ENCODE results near the gene BNC2.
"Not testable (repeated sequence)": the region's sequence is repeated elsewhere in the genome, so short reads cannot be mapped to it uniquely, and the experiment has no call there.

BNC2 gene, protein sequence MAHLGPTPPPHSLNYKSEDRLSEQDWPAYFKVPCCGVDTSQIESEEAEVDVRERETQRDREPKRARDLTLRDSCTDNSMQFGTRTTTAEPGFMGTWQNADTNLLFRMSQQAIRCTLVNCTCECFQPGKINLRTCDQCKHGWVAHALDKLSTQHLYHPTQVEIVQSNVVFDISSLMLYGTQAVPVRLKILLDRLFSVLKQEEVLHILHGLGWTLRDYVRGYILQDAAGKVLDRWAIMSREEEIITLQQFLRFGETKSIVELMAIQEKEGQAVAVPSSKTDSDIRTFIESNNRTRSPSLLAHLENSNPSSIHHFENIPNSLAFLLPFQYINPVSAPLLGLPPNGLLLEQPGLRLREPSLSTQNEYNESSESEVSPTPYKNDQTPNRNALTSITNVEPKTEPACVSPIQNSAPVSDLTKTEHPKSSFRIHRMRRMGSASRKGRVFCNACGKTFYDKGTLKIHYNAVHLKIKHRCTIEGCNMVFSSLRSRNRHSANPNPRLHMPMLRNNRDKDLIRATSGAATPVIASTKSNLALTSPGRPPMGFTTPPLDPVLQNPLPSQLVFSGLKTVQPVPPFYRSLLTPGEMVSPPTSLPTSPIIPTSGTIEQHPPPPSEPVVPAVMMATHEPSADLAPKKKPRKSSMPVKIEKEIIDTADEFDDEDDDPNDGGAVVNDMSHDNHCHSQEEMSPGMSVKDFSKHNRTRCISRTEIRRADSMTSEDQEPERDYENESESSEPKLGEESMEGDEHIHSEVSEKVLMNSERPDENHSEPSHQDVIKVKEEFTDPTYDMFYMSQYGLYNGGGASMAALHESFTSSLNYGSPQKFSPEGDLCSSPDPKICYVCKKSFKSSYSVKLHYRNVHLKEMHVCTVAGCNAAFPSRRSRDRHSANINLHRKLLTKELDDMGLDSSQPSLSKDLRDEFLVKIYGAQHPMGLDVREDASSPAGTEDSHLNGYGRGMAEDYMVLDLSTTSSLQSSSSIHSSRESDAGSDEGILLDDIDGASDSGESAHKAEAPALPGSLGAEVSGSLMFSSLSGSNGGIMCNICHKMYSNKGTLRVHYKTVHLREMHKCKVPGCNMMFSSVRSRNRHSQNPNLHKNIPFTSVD

DNA sequence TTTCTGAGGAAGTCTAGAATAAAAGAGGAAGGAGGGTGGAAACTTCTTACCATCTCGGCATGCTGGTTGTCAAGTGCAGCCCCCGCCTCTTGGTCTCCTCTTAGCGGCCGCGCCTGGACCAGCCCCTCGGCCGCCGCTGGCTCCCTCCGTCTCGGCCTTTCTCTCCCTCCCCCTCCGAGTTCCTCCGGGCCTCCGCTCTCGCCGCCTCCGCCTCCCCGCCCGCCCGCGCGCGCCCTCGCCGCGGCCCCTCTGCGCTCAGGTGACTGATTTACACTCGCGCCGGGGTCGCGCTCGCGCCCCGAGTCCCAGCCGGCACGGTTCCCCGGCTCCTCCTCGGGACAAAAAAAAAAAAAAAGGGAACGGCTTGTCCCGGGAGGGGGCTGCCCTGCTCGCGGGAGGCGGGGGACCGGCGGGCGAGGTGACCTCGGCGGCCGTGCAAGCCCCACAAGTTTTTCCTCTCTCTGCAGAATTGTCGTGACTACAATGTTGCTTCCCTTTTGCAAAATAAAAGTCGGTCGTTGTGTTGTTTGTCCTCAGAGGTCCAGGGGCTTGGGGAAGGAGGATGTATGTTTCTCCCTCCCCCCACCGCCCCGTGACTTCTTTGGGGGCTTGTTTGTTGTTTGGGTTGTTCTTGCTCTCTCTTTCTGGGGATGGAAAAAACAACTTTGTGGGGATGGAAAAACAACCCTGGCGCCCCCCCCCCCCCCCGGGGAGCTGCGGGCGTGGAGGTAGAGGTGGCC is at the start of gene BNC2:
TSS of gene BNC2 (minus strand) at position 75 of the 740 bp plus-strand sequence. CDS start at position 53, 22 bp downstream.
- no peak for DNase-seq (ENCODE audit: low read depth in 3 of 3, low spot score in 1 of 3)

DNA sequence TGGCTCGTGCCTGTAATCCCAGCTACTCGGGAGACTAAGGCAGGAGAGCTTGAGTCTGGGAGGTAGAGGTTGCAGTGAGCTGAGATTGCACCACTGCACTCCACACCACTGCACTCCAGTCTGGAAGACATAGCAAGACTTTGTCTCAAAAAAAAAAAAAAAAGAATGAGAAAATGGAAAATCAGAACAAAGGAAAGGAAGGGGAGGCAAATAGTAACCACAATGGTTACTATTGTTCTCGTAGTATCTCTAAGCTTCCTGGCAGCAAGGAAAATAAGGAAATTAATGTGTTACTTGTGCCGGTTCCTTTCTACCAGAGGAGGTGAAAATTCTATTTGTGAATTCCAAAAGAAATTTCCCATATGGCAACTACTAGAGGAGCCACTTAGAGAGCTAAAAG is 48.5 kb upstream of the BNC2 start:
- no peak for DNase-seq (ENCODE audit: low read depth in 3 of 3, low spot score in 1 of 3)

DNA sequence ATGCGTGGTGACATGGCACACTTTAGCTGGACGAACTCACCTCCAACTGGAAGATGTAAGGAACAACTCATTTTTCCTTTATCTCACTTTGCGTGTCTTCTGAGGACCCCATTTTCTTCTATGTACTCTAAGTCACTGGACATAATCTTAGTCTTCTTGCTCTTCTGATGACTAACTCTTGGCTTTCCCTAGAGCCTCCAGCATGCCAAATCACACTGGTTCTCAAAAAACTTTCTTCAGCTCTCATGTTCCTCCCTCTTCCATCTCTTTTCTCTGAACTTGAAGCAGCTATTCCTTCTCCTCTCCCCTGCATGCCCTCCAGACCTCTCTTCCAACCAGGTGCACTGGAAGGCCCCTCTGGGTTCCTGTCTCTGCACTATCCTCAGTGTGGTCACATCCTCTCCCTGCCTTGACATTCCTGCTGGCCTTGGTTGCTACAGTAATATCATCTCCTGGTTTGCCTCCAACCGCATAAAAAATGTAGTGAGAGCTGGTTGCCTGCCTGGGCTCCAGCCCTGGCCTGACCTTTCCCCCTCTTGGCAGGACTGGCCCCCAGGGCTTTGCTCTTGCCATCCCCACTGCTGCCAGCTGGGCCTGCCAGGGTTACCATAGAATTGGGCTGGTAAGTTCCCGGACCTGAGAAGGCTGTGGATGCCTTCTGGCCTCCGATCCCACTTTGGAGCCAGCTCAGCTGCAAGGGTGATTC is 44.8 kb upstream of the BNC2 start:
- no peak for DNase-seq (ENCODE audit: low read depth in 3 of 3, low spot score in 1 of 3)

DNA sequence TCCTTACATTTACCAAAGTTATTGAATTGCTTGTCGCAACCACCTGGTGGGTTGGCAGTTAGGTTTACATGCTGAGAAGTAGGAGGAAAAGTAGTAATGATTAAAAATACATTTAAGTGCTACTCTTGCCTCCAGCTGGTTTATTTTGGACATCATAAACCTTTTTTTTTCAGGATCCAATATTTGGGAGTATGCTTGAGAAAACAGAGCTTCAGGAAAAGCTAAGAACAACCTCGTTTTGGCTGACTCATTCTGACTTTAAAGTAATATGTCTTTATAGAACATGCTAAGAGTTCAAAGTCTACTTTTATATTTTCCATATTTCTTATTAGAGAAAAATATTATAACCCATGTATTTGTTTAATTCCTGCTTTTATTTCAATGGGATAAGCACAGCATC is 41.7 kb upstream of the BNC2 start:
- DNase-seq (ENCODE audit: low read depth in 3 of 3, low spot score in 1 of 3), result no peak

GRCh38 chr9:16908206-16908605 is 37.7 kb upstream of the BNC2 start:
- DNase-seq (ENCODE audit: low read depth in 3 of 3, low spot score in 1 of 3), result not testable (repeated sequence)

GRCh38 chr9:16904655-16905054 is 34.2 kb upstream of the BNC2 start:
- no peak for DNase-seq (ENCODE audit: low read depth in 3 of 3, low spot score in 1 of 3)

GRCh38 chr9:16901590-16901989 is 31.1 kb upstream of the BNC2 start:
- DNase-seq (ENCODE audit: low read depth in 3 of 3, low spot score in 1 of 3), result no peak

GRCh38 chr9:16899606-16900005 is 29.1 kb upstream of the BNC2 start:
- no peak for DNase-seq (ENCODE audit: low read depth in 3 of 3, low spot score in 1 of 3)

DNA sequence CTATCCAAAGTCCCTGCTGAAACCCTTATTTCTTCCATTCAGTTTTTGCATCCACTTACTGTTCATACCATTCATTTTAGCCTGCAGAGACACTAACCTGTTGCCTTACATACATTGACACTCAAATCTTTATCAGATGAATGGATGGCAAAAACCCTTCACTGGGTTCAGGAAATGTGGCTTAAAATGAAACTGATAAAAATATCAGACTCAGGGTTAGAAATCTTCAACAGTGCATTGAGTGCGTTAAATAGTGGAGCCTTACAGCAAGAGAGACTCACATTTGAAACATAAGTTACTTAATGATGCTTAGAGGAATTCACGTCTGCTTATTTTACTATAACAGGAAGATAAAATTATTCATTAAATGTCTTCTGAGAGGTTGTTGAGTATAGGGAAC is 28.0 kb upstream of the BNC2 start:
- DNase-seq (ENCODE audit: low read depth in 3 of 3, low spot score in 1 of 3), result no peak

DNA sequence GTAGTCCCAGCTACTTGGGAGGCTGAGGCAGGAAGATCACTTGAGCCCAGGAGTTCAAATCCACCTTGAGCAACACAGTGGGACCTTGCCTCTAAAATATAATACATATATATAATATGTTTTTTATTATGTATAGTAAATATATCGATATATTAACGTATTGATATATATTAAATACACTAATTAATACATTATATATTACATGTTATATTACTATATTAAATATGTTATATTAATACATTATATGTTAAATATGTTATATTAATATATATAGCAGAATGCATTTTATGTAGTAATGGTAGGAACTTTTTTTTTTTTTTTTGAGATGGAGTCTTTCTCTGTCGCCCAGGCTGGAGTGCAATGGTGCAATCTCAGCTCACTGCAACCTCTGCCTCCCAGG is 18.1 kb upstream of the BNC2 start:
- no peak for DNase-seq (ENCODE audit: low read depth in 3 of 3, low spot score in 1 of 3)

- no peak for DNase-seq (ENCODE audit: low read depth in 3 of 3, low spot score in 1 of 3)
Observed at GRCh38 chr9:16885931-16886330, 15.5 kb upstream of the BNC2 start.

GRCh38 chr9:16884952-16885513 is 14.6 kb upstream of the BNC2 start:
- DNase-seq (ENCODE audit: low read depth in 3 of 3, low spot score in 1 of 3), result no peak

GRCh38 chr9:16884373-16884772 is 13.9 kb upstream of the BNC2 start:
- DNase-seq (ENCODE audit: low read depth in 3 of 3, low spot score in 1 of 3), result no peak

DNA sequence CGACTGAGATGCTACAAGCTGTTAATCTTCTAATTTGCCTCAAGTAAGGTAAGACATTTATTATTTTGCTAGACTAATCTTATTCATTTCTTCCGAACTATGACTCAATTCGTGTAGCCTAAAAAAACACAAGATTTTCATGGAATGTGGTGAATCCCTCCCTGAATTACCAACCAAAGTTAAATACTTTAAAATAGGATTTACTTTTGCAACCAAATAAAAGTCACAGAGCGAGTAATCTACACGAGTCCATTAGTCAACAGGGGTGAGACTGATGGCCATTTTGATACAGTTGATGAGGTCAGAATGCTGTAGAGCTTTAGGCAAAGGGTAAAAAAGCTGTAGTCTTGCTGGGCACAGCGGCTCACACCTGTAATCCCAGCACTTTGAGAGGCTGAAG is 13.1 kb upstream of the BNC2 start:
- DNase-seq (ENCODE audit: low read depth in 3 of 3, low spot score in 1 of 3), result no peak

DNA sequence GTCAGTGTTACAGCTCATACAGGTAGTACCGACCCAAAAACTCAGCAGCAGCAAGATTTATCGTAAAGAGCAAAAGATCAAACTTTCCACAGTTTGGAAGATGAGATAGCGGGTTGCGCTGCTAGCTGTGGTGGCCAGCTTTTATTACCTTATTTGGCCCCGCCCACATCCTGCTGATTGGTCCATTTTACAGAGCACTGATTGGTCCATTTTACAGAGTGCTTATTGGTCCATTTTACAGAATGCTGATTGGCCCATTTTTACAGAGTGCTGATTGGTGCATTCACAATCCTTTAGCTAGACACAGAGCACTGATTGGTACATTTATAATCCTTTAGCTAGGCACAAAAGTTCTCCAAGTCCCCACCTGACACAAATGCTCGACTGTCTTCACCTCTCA is 12.0 kb upstream of the BNC2 start:
- not testable (repeated sequence) for DNase-seq (ENCODE audit: low read depth in 3 of 3, low spot score in 1 of 3)

GRCh38 chr9:16879416-16879815 is 8.9 kb upstream of the BNC2 start:
- no peak for DNase-seq (ENCODE audit: low read depth in 3 of 3, low spot score in 1 of 3)

GRCh38 chr9:16877256-16877655 is 6.8 kb upstream of the BNC2 start:
- DNase-seq (ENCODE audit: low read depth in 3 of 3, low spot score in 1 of 3), result no peak

GRCh38 chr9:16873126-16873802 is 2.8 kb upstream of the BNC2 start:
- no peak for DNase-seq (ENCODE audit: low read depth in 3 of 3, low spot score in 1 of 3)

DNA sequence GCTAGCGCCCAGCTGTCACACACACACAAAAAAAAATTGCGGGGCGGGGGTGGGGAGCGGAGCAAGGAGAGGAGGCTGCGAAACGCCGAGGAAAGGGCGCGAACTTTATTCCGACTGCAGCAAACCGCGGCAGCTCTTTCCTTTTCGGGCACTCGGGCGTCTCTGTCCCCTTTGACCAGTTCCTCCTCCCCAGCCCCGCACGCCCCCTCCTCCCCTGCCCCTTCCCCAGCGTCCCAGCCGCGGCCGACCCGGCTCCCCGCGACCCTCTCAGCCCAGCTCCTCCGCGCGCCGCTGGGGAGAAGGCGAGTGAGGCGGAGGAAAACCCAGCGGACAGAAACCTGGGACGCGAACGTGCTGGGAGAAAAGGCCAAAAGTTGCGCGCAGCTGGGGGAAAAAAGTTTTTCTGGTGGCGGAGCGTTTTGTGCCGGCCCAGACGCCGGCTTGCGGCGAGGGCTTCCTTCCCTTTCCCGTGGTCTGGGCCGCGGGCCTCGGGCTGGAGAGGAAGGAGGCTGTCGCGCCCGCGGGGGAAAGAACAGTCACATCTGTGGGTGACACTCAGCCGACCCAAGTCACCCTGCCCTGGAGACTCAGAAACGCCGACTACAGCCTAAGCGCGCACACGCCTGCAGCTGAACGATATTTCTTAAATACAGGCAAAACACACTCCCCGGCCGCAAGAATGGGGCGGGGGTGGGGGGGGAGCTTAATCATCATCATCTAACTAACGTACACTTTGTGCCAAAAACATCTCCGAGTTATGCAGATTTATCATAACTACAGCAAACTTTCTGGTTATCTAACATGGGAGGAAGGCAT is 1.1 kb upstream of the BNC2 start:
- DNase-seq (ENCODE audit: low read depth in 3 of 3, low spot score in 1 of 3), result no peak

All from stimulated activated CD4-positive, alpha-beta T cell treated with anti-CD3 and anti-CD28 coated beads, TNF-alpha, amount 100 ng/mL, for 1 hour (primary cell).